H9 (cell line): ENCODE data around the gene GRAMD1B. TPM values are rescaled to one million over a fixed set of nuclear protein-coding genes. Genes with fewer than 3 reads are reported as not detected.

Source experiments
- DNase-seq: peaks from one replicate; pipeline ENCODE4 v3.0.0-alpha.2; 2017
- H2AFZ ChIP-seq: one replicate; pipeline ENCODE4 v1.6.1; 2013; ENCODE audit warnings: mild to moderate bottlenecking, low read length, control low read depth, moderate library complexity
- H2AK5ac ChIP-seq: 2 replicates; pipeline ENCODE4 v1.6.1; 2013; ENCODE audit warnings: low read length, control low read depth, mixed read lengths; ENCODE audit not compliant: insufficient read length
- H2BK120ac ChIP-seq: one replicate; pipeline ENCODE4 v1.6.1; 2013; ENCODE audit warnings: low read depth, mild to moderate bottlenecking, low read length, control low read depth, inconsistent platforms; ENCODE audit not compliant: poor library complexity, severe bottlenecking
- H2BK12ac ChIP-seq: 2 replicates; pipeline ENCODE4 v1.6.1; 2013; ENCODE audit warnings: low read length, control low read depth, mixed read lengths, low read depth; ENCODE audit not compliant: insufficient read length
- H2BK15ac ChIP-seq: 2 replicates; pipeline ENCODE4 v1.6.1; 2013; ENCODE audit warnings: low read depth, low read length, control low read depth
- H2BK20ac ChIP-seq: one replicate; pipeline ENCODE4 v1.6.1; 2013; ENCODE audit warnings: low read depth, mild to moderate bottlenecking, low read length, control low read depth, inconsistent platforms; ENCODE audit not compliant: poor library complexity, severe bottlenecking
- H2BK5ac ChIP-seq: 2 replicates; pipeline ENCODE4 v1.6.1; 2013; ENCODE audit warnings: low read length, control low read depth, mixed read lengths; ENCODE audit not compliant: insufficient read length
- H3K14ac ChIP-seq: 2 replicates; pipeline ENCODE4 v1.6.1; 2013; ENCODE audit warnings: low read length, control low read depth; ENCODE audit not compliant: insufficient read depth
- H3K18ac ChIP-seq: 2 replicates; pipeline ENCODE4 v1.6.1; 2013; ENCODE audit warnings: low read depth, mild to moderate bottlenecking, mixed read lengths, low read length, control low read depth; ENCODE audit not compliant: insufficient read length
- H3K23ac ChIP-seq: 2 replicates; pipeline ENCODE4 v1.6.1; 2013; ENCODE audit warnings: low read length, control low read depth, mixed read lengths, low read depth; ENCODE audit not compliant: insufficient read length
- H3K23me2 ChIP-seq: 2 replicates; pipeline ENCODE4 v1.6.1; 2013; ENCODE audit warnings: low read depth, mild to moderate bottlenecking, mixed read lengths, low read length, control low read depth; ENCODE audit not compliant: insufficient read length, poor library complexity, severe bottlenecking
- H3K27ac ChIP-seq: 2 replicates; pipeline ENCODE4 v1.5.1; 2013; ENCODE audit warnings: low read length, control low read depth, mixed read lengths, low read depth; ENCODE audit not compliant: insufficient read length
- H3K27me3 ChIP-seq: 2 replicates; pipeline ENCODE4 v1.6.1; 2013; ENCODE audit warnings: low read length, control low read depth, inconsistent platforms; ENCODE audit not compliant: insufficient read depth
- H3K4ac ChIP-seq: 2 replicates; pipeline ENCODE4 v1.6.1; 2013; ENCODE audit warnings: low read depth, mild to moderate bottlenecking, control low read depth, inconsistent platforms, low read length, moderate library complexity
- H3K4me1 ChIP-seq: 2 replicates; pipeline ENCODE4 v1.6.1; 2013; ENCODE audit warnings: low read length, control low read depth, inconsistent platforms; ENCODE audit not compliant: insufficient read depth
- H3K4me2 ChIP-seq: 2 replicates; pipeline ENCODE4 v1.6.1; 2013; ENCODE audit warnings: low read length, control low read depth, mixed read lengths; ENCODE audit not compliant: insufficient read length, insufficient read depth
- H3K56ac ChIP-seq: 2 replicates; pipeline ENCODE4 v1.6.1; 2013; ENCODE audit warnings: low read depth, mild to moderate bottlenecking, mixed read lengths, low read length, control low read depth; ENCODE audit not compliant: insufficient read length
- H3K79me1 ChIP-seq: 2 replicates; pipeline ENCODE4 v1.6.1; 2013; ENCODE audit warnings: low read depth, mild to moderate bottlenecking, moderate library complexity, low read length, control low read depth, inconsistent platforms; ENCODE audit not compliant: insufficient read depth, poor library complexity, severe bottlenecking
- H3K79me2 ChIP-seq: 2 replicates; pipeline ENCODE4 v1.6.1; 2013; ENCODE audit warnings: low read length, control low read depth, inconsistent platforms; ENCODE audit not compliant: insufficient read depth
- H3K9ac ChIP-seq: 2 replicates; pipeline ENCODE4 v1.6.1; 2013; ENCODE audit warnings: low read length, control low read depth, mixed read lengths; ENCODE audit not compliant: insufficient read length; ENCODE audit errors: extremely low read depth
- H3K9me3 ChIP-seq: one replicate; pipeline ENCODE4 v1.6.1; 2013; ENCODE audit warnings: low read depth, low read length, inconsistent platforms; ENCODE audit not compliant: control insufficient read depth
- H3T11ph ChIP-seq: one replicate; pipeline ENCODE4 v1.6.1; 2013; ENCODE audit warnings: mild to moderate bottlenecking, low read length, control low read depth, inconsistent platforms
- H4K20me1 ChIP-seq: one replicate; pipeline ENCODE4 v1.6.1; 2013; ENCODE audit not compliant: control insufficient read depth, insufficient read length, insufficient read depth
- H4K5ac ChIP-seq: 2 replicates; pipeline ENCODE4 v1.6.1; 2013; ENCODE audit warnings: low read depth, mild to moderate bottlenecking, mixed read lengths, low read length, control low read depth; ENCODE audit not compliant: insufficient read length
- H4K8ac ChIP-seq: replicated peaks from 2 replicates; pipeline ENCODE4 v1.6.1; 2013; ENCODE audit warnings: low read length, control low read depth, mixed read lengths, low read depth; ENCODE audit not compliant: insufficient read length
- H4K91ac ChIP-seq: 2 replicates; pipeline ENCODE4 v1.6.1; 2013; ENCODE audit warnings: low read depth, mild to moderate bottlenecking, moderate library complexity, mixed read lengths, low read length, control low read depth; ENCODE audit not compliant: insufficient read length
- H3K27ac Mint-ChIP-seq, 3 experiments: 2 replicates in 2 of 3; 3 replicates in 1 of 3; pipeline ENCODE4 v1.8.0; 2020 to 2021; ENCODE audit warnings: mixed read lengths in 3 of 3, mild to moderate bottlenecking in 1 of 3, moderate library complexity in 1 of 3
- H3K27me3 Mint-ChIP-seq: 2 replicates; pipeline ENCODE4 v1.8.0; 2021; ENCODE audit warnings: low read depth, mild to moderate bottlenecking, moderate library complexity, mixed read lengths
- H3K36me3 Mint-ChIP-seq, 3 experiments: 2 replicates in 2 of 3; 3 replicates in 1 of 3; pipeline ENCODE4 v1.8.0; 2020 to 2021; ENCODE audit warnings: low read depth in 3 of 3, mixed read lengths in 3 of 3; ENCODE audit not compliant: insufficient read depth in 1 of 3
- H3K4me1 Mint-ChIP-seq, 2 experiments: 2 replicates each; pipeline ENCODE4 v1.8.0; 2020; ENCODE audit warnings: mixed read lengths in 2 of 2
- H3K4me3 Mint-ChIP-seq, 2 experiments: 2 replicates in 1 of 2; 3 replicates in 1 of 2; pipeline ENCODE4 v1.8.0; 2020 to 2021; ENCODE audit warnings: mild to moderate bottlenecking in 2 of 2, mixed read lengths in 2 of 2, moderate library complexity in 1 of 2
- H3K9me3 Mint-ChIP-seq, 2 experiments: 2 replicates in 1 of 2; 3 replicates in 1 of 2; pipeline ENCODE4 v1.8.0; 2020; ENCODE audit warnings: mild to moderate bottlenecking in 2 of 2, mixed read lengths in 2 of 2, moderate library complexity in 1 of 2
- WGBS: extraction: QIAGEN DNeasy Blood & Tissue Kit; methylation state at CpG from one replicate; pipeline ENCODE4 v1.1.7; 2013; ENCODE audit warnings: missing lambda C conversion rate, low lambda C conversion rate, mixed read lengths; ENCODE audit not compliant: insufficient read length; ENCODE audit errors: extremely low coverage; 5-methylcytosine and 5-hydroxymethylcytosine counted together
- total RNA-seq: library from RNA; stranded (reverse); gene quantifications from 2 replicates; pipeline ENCODE4 v1.2.1, GENCODE V29; 2021
- TF ChIP-seq, protein P1 (sequence below): fragments of 200-600 bp; sonication (generic); conservative IDR thresholded peaks from 3 replicates; pipeline ENCODE4 v1.8.0; 2021; ENCODE audit warnings: antibody characterized with exemption, mild to moderate bottlenecking

GRAMD1B gene
- total RNA-seq, 1 experiment from 2014 or later: 25.9 TPM

GRCh38 chr11:123562158-123562557 lies 132.1 kb downstream of the GRAMD1B start:
- Histone ChIP-seq H4K8ac (no peak overlapping the region), H4K91ac (no peak overlapping the region), H3K4me1 (peaks cover 7% of the 10 kb centered on the region), H2BK20ac (no peak overlapping the region), H2BK15ac (no peak overlapping the region), H3K27ac (no peak overlapping the region), H2AFZ (no peak overlapping the region), H4K5ac (no peak overlapping the region), H3K79me2 (no peaks in the 10 kb centered on the region), H4K20me1 (peaks cover 2% of the 10 kb centered on the region), H2BK5ac (no peak overlapping the region), H2AK5ac (no peak overlapping the region), H3K18ac (no peak overlapping the region), H3K14ac (no peak overlapping the region), H3K9ac (no peak overlapping the region), H2BK12ac (no peak overlapping the region), H3K4me2 (no peak overlapping the region), H3K27me3 (no peaks in the 10 kb centered on the region), H3T11ph (no peak overlapping the region), H2BK120ac (no peak overlapping the region), H3K9me3 (no peaks in the 10 kb centered on the region), H3K4ac (no peak overlapping the region), H3K56ac (no peak overlapping the region), H3K23ac (no peak overlapping the region), H3K23me2 (no peaks in the 10 kb centered on the region), H3K79me1 (no peaks in the 10 kb centered on the region)
- DNase-seq: no peak
- H3K27me3 Mint-ChIP-seq: no peaks in the 10 kb centered on the region
- H3K9me3 Mint-ChIP-seq: no peaks in the 10 kb centered on the region
- WGBS: no CpG with 5 or more reads among the region's 7 CpGs
- H3K27ac Mint-ChIP-seq: no peak overlapping the region
- H3K4me1 Mint-ChIP-seq: peaks cover 50 to 68% of the 10 kb centered on the region in 2 experiments
- H3K36me3 Mint-ChIP-seq: no peaks in the 10 kb centered on the region; a peak in 1 of 7 replicates
- TF ChIP-seq, protein P1, sequence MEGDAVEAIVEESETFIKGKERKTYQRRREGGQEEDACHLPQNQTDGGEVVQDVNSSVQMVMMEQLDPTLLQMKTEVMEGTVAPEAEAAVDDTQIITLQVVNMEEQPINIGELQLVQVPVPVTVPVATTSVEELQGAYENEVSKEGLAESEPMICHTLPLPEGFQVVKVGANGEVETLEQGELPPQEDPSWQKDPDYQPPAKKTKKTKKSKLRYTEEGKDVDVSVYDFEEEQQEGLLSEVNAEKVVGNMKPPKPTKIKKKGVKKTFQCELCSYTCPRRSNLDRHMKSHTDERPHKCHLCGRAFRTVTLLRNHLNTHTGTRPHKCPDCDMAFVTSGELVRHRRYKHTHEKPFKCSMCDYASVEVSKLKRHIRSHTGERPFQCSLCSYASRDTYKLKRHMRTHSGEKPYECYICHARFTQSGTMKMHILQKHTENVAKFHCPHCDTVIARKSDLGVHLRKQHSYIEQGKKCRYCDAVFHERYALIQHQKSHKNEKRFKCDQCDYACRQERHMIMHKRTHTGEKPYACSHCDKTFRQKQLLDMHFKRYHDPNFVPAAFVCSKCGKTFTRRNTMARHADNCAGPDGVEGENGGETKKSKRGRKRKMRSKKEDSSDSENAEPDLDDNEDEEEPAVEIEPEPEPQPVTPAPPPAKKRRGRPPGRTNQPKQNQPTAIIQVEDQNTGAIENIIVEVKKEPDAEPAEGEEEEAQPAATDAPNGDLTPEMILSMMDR: no peak
- H3K4me3 Mint-ChIP-seq: no peak overlapping the region
